GM18951 (cell line): ENCODE measurements around the gene HSPA12A.

Experiments
- POLR2A ChIP-seq: IDR thresholded peaks from 4 replicates; pipeline ENCODE4 v1.6.1; 2011; ENCODE audit warnings: mild to moderate bottlenecking; ENCODE audit not compliant: insufficient read length, insufficient read depth; ENCODE audit errors: extremely low read depth
- in situ Hi-C: fragments of 300-500 bp; cut with MboI; formaldehyde crosslinking; loops from one replicate; pipeline ENCODE4 v1.12.0; 2022; ENCODE audit warnings: low sequenced_read_pairs, mixed read lengths, inconsistent platforms; ENCODE audit not compliant: unreplicated experiment

Gene HSPA12A

DNA sequence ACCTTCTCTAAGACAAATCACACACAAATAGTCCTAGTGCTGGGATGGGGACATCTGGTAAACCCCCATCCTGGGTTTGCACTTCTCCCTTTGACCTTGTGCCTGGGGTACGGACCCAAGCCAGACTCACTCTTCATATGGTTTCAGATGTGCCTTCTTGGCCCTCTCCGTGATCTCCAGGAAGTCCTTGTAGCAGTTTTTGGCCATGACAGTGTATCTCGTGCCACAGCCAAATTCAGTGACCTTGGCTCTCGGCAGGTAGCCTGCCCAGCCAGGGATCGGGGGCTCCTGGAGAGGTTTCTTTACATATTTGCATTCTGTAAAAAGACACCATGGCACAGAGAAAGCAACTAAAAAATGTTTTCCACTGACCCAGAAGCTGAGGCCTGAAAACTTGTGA lies 77.7 kb downstream of the HSPA12A start:
- in situ Hi-C loops: no loop called here
- TF ChIP-seq POLR2A: no peak

DNA sequence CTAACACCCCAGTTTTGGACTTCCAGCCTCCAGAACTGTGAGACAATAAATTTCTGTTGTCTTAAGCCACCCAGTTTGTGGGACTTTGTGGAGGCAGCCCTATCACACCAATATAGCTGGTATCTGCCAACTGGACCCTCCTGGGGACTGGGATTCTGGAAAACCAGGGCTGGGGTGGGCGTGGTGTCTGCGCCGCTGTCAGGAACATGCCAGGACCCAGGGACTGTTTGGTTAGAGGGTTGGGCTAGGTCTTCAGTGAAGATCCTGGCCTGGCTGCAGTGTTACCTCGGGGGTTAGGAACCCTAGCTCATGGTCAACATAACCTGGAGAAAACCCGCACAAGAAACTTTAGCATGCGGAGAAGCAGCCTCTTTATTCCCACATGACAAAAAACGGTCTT lies 79.0 kb downstream of the HSPA12A start:
- in situ Hi-C loops: no loop called here
- no peak for TF ChIP-seq POLR2A

DNA sequence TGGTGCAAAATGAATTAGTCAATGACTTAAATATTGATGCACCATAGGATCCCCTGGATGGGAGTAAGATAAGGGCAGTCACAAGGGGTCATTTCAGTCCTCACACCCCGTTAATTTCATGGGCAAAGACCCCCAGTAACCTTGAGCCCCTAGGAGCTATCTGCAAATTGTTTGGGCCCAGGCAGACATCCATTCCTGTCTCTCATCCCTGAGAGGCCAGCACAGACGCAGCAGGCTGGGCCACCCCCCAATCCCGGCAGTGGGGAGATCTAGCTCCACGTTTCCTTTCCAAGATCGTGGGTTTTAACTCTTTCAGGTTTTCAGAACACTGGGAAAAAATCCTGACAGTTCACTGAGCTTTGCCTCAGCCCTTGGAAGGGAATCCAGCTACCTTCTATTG lies 81.5 kb downstream of the HSPA12A start:
- TF ChIP-seq POLR2A: no peak
- in situ Hi-C loops: no loop called here

DNA sequence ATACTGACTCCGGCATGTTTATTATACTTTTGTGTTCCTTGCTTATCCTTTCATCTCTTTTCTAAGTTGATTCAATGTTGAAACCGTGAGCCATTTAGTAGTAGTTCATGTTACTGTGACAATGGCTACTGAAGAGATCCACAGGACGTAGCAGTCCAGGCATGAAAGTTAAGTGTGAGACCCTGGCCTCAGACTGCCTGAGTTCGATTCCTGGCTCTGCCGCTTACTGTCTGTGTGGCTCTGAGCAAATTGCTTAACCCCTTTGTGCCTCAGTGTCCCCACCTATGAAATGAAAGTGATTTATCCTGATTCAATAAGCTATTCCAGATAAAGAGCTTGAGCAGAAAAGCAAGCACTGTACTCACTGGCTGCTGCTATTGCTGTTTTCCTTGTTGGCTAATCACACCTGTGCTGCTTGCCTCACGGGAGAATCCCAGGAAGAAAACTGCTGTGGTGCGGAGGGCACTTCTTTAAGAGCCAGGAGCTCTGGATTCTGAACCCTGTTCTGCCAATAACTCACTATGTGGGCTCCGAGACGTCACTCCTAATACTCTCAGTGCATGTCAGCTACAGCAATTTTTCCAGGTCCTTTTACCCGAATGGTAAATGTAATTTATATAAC lies 83.2 kb downstream of the HSPA12A start:
- in situ Hi-C loops: no loop called here
- TF ChIP-seq POLR2A: no peak

DNA sequence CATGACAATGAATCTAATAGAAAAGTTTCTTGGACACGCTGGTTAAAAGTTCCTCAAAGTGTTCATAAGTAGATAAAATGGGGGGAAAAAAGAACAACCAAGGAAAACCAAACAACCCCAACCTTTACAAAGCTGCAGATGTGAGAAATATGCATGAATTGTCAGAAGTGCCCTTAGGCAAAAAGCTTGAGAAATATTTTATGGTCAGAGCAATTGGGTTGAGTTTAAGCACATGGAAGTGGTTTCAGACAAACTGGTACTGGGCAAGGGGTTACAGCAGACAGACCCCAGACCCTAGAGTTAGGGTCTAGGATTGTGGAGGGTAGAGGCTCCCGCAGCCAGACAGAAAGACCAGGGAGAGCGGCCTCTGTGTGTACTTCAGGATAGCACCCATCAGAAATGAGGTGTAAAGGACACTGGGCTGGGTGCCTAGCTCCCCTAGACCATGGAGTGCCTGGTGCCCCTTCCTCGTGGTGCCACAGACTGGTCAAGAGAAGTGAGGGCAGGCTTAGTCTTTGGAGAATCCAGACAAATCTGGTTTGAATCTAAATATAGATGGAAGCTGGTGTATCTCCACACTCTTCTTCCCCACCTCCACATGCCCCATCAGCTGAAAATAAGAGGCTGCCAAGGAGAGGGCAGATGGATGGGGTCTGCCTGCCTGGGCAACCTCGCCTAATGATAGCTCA lies 84.4 kb downstream of the HSPA12A start:
- in situ Hi-C loops: no loop called here
- TF ChIP-seq POLR2A: no peak

DNA sequence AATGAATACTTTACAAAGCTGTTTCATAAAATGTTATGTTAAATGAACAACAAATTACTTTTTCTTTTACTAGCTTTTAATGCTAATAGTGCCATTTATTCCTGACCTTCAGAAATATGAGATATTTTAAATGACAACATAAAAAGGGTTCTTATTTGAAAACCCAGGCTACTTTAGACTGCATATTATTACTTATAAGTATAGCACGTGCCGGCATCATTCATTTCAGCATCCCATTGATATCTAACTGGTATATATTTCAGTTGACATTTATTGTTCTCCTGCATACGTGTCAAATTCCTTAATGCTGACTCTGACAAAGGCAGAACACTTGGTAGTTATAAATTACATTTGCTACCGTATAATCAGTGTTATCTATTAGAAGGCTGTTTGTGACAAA lies 86.3 kb downstream of the HSPA12A start:
- no peak for TF ChIP-seq POLR2A

DNA sequence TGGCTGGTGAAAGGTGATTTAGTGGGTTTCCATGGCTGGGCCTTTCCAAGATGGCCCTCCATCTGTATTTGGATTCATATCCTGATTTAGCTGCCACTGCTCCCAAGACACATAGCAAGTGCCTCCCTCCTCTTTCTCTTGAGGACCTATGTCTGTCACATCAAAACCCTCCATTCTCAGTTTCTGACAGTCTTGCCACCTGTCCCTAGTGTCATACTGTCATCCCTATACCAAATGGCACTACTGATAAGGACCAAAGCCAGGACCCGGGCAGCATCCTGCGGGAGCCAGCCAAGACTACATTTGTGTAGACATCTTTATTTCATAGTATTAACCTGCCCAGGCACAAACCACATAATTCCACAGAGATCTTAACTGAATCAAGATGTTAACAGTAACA lies 86.8 kb downstream of the HSPA12A start:
- no peak for TF ChIP-seq POLR2A
- in situ Hi-C loops: no loop called here

More for the DNA sequence above, 86.3 kb downstream of the HSPA12A start:
- in situ Hi-C loops: no loop called here

DNA sequence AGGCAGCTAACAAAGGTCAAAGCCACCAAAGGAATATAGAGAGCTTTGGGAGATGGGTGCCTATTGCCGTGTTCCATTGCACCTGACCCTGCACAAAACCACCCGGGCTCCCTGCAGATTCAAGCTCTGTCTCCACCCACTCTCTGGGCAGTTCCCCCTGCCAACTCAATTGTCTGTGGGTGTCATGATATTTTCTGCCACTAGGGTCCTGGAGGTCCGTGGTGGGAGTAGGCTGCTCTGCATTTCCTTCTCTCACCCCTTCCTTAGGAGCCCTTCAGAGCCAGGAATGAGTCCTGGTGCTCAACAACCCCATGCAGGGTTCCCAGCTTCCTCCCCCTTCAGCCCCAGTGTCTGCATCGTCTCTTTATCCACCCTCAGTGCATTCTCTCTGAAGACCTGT lies 87.5 kb downstream of the HSPA12A start:
- in situ Hi-C loops: no loop called here
- TF ChIP-seq POLR2A: no peak

DNA sequence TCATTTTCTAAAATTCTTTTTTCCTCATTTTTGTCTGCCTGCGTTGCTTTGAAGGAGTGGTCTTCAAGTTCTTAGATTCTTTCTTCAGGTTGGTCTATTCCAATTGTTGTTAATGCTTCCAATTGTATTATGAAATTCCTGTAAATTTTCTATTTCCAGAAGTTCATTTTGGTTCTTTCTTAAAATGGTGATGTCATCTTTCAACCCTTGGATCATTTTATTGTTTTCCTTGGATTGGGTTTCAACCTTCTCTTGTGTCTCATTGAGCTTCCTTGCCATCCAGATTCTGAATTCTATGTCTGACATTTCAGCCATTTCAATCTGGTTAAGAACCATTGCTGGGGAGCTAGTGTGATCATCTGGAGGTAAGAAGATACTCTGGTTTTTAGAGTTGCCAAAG lies 88.5 kb downstream of the HSPA12A start:
- in situ Hi-C loops: no loop called here
- no peak for TF ChIP-seq POLR2A

DNA sequence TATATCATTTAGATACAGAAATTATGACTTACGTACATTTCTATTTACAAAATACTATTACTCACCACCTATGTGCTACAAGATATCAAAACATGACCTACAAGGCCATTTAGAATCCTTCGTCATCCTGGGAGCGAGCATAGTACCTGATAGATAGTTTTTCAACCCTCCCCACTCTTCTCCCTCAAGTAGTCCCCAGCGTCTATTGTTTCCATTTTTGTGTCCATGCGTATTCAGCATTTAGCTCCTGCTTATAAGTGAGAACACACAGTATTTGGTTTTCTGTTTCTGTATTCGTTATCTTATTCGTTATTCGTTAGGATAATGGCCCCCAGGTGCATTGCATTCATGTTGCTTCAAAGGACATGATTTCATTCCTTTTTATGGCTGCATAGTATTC lies 93.5 kb downstream of the HSPA12A start:
- in situ Hi-C loops: no loop called here
- TF ChIP-seq POLR2A: no peak

DNA sequence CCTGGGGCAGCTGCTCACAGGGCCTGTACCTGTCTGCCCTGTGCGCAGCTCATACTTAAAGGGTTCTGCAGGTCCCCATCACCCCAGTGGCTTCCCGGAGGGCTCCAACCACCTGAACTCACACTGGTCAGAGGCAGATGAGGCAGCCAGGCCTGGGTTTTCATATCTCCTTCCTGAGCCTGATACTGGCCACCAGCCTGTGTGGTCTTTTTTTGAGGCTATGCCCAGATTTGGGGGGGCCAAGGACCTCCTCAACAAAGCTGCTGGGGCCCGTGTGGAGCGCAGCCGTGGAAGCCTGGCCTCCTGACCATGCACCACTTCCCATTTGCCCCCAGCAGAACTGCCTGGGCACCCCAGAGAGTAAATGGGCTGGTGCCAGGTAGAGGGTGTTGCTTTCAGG lies 95.9 kb downstream of the HSPA12A start:
- in situ Hi-C loops: no loop called here
- no peak for TF ChIP-seq POLR2A

DNA sequence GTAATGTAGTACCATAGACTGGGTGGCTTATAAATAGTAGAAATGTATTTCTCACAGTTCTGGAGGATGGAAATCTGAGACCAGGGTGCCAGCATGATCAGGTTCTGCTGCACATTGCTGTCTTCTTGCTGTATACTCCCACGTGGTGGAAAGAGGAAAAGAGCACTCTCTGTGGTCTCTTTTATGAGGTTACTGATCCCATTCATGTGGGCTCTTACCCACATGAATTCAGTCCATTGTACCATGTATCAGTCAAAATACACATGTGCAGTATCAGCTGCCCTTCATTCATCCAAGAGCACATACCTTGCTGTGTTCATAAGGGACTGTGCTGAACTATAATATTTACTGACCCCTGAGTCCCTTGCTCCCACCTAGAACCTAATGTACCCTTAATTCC lies 104.5 kb downstream of the HSPA12A start:
- in situ Hi-C loops: no loop called here
- no peak for TF ChIP-seq POLR2A

DNA sequence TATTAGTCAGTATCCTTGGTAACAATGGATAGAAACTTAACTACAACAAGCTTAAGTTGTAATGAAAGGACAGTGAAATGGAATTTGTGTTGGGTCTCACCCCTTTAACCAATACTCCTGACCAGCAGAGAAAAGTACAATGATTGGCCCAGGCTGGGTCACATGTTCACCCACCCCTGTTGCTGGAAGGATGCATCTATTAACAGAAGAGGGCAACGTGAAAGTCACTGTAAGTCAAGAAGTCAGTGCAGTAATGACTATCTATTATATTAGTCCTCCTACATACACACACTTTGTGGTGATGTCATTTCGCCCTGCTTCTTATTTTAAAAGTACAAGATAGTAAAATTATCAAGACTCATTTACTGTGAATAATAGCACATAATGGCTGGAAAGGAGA lies 105.4 kb downstream of the HSPA12A start:
- in situ Hi-C loops: no loop called here
- no peak for TF ChIP-seq POLR2A

DNA sequence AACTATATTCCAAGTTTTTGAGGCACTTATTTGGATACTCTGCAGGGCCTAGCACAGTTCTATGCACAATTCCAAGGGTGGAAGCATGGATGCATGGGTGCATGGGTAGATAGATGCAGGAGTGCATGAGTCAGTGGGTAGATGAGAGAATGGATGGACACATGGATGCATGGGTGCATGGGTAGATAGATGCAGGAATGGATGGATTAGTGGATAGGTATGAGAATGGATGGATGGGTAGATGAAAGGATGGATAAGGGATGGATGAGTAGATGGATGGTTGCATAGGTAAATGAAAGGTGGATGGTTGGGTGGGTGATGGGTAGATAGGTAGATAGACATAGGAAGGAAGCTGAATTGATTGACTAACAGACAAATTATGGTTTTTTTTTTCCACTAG lies 106.0 kb downstream of the HSPA12A start:
- TF ChIP-seq POLR2A: no peak
- in situ Hi-C loops: no loop called here
